ENCODE measurements around the gene GGTA1.

Gene GGTA1

GRCh38 chr9:121445986-121446385, 53.7 kb downstream of the GGTA1 start:
- H3K23ac ChIP-seq (ENCODE audit: low read depth, low read length, poor library complexity), result no peak overlapping the region
- WGBS, 2 donors (ENCODE audit: extremely low coverage in 2 of 2, insufficient read length in 2 of 2, insufficient replicate concordance in 1 of 2), result no CpG with 5 or more reads among the region's 3 CpGs
- H3K4me3 ChIP-seq (ENCODE audit: low read length in 2 of 2), result no peak overlapping the region
- no peak overlapping the region for H2BK15ac ChIP-seq (ENCODE audit: low read length)
- H3K4me1 ChIP-seq (ENCODE audit: control insufficient read depth in 2 of 2, insufficient read depth in 1 of 2, low read depth in 1 of 2, low read length in 2 of 2), result peaks cover 0 to 2% of the 10 kb centered on the region in 2 donors
- no peaks in the 10 kb centered on the region for H3K79me1 ChIP-seq (ENCODE audit: low read depth, low read length)
- no peak overlapping the region for H4K8ac ChIP-seq (ENCODE audit: low read depth, low read length)
- DNase-seq (ENCODE audit: low spot score), result no peak
- no peak overlapping the region for H2AFZ ChIP-seq (ENCODE audit: low read length)
- H3K27ac ChIP-seq (replicated peaks; ENCODE audit: low read length), result no peak overlapping the region
- H2BK5ac ChIP-seq (ENCODE audit: low read length), result no peak overlapping the region
- no peak overlapping the region for H3K18ac ChIP-seq (ENCODE audit: low read length)
- H3K27me3 ChIP-seq (ENCODE audit: control insufficient read depth in 3 of 3, insufficient read depth in 3 of 3, low read depth in 1 of 3, low read length in 3 of 3), result peaks cover 0 to 14% (median 0%) of the 10 kb centered on the region in 3 experiments
- no peaks in the 10 kb centered on the region for H3K36me3 ChIP-seq (replicated peaks in 1 of 2; ENCODE audit: control insufficient read depth in 2 of 2, insufficient read depth in 2 of 2, low read length in 2 of 2)
- no peak overlapping the region for H3K4ac ChIP-seq (ENCODE audit: low read length)
- no peak overlapping the region for H3K4me2 ChIP-seq (ENCODE audit: insufficient read depth, low read length, poor library complexity, severe bottlenecking)
- H3K14ac ChIP-seq (ENCODE audit: low read length), result no peak overlapping the region
- H3K9ac ChIP-seq (ENCODE audit: low read depth, low read length, poor library complexity), result no peak overlapping the region
- no peak overlapping the region for H2AK5ac ChIP-seq (ENCODE audit: low read depth, low read length)
- no peak overlapping the region for H4K91ac ChIP-seq (ENCODE audit: low read depth, low read length, poor library complexity)
- H2BK12ac ChIP-seq (ENCODE audit: low read length), result no peak overlapping the region
- H3K9me3 ChIP-seq (replicated peaks in 1 of 2; ENCODE audit: control insufficient read depth in 2 of 2, insufficient read depth in 1 of 2, low read depth in 1 of 2, low read length in 2 of 2), result no peaks in the 10 kb centered on the region
- no peak overlapping the region for H2BK120ac ChIP-seq (ENCODE audit: low read depth, low read length)

DNA sequence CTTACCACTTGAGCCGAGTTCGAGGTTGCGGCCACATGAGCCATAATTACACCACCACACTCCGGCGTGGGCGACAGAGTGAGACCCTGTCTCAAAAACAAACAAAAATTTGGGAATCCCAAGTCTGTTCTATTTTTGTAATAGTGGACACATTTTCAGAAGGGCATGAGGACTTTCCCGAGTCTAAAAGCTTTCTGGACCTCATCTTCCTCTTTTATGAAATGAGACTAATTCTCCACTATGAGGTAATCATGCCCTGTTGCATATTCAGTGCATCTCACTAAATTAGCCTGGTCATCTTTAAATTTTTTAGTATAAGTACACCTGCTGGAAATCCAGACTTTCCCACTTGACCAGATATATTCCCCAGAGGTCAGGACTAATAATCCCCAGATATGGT, 55.7 kb downstream of the GGTA1 start:
- Histone ChIP-seq H3K9me3 (replicated peaks in 1 of 2; ENCODE audit: control insufficient read depth in 2 of 2, insufficient read depth in 1 of 2, low read depth in 1 of 2, low read length in 2 of 2) (no peaks in the 10 kb centered on the region), H3K18ac (ENCODE audit: low read length) (no peak overlapping the region), H2BK5ac (ENCODE audit: low read length) (no peak overlapping the region), H3K4me2 (ENCODE audit: insufficient read depth, low read length, poor library complexity, severe bottlenecking) (no peak overlapping the region), H3K4me1 (ENCODE audit: control insufficient read depth in 2 of 2, insufficient read depth in 1 of 2, low read depth in 1 of 2, low read length in 2 of 2) (no peaks in the 10 kb centered on the region), H2BK15ac (ENCODE audit: low read length) (no peak overlapping the region), H2AFZ (ENCODE audit: low read length) (no peak overlapping the region), H3K36me3 (replicated peaks in 1 of 2; ENCODE audit: control insufficient read depth in 2 of 2, insufficient read depth in 2 of 2, low read length in 2 of 2) (no peaks in the 10 kb centered on the region), H3K14ac (ENCODE audit: low read length) (no peak overlapping the region), H2AK5ac (ENCODE audit: low read depth, low read length) (no peak overlapping the region), H2BK120ac (ENCODE audit: low read depth, low read length) (no peak overlapping the region), H4K91ac (ENCODE audit: low read depth, low read length, poor library complexity) (no peak overlapping the region), H3K79me1 (ENCODE audit: low read depth, low read length) (no peaks in the 10 kb centered on the region), H4K8ac (ENCODE audit: low read depth, low read length) (no peak overlapping the region), H3K4me3 (ENCODE audit: low read length in 2 of 2) (no peak overlapping the region), H3K27ac (replicated peaks; ENCODE audit: low read length) (no peak overlapping the region), H3K4ac (ENCODE audit: low read length) (no peak overlapping the region), H3K23ac (ENCODE audit: low read depth, low read length, poor library complexity) (no peak overlapping the region), H2BK12ac (ENCODE audit: low read length) (no peak overlapping the region), H3K9ac (ENCODE audit: low read depth, low read length, poor library complexity) (no peak overlapping the region), H3K27me3 (ENCODE audit: control insufficient read depth in 3 of 3, insufficient read depth in 3 of 3, low read depth in 1 of 3, low read length in 3 of 3) (peaks cover 0 to 18% (median 0%) of the 10 kb centered on the region in 3 experiments)
- WGBS, 2 donors (ENCODE audit: extremely low coverage in 2 of 2, insufficient read length in 2 of 2, insufficient replicate concordance in 1 of 2), result no CpG with 5 or more reads among the region's 7 CpGs
- no peak for DNase-seq (ENCODE audit: low spot score)

DNA sequence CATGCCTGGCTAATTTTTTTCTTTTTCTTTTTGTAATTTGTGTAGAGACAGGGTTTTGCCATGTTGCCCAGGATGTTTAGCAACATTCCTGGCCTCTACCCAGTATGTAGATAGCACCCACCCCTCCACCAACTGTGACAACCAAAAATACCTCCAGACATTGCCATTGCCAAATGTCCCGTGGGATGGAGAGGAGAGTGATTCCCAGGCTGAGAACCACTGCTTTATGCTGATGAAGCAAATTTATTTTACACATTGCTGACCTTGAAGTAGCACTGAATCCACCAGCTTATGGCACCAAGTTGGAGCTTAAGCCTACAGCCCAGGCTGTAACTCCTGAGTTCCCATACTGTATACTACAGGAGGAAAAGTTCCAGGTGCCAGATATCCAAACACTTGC, 58.5 kb downstream of the GGTA1 start:
- H3K27me3 ChIP-seq (ENCODE audit: control insufficient read depth in 3 of 3, insufficient read depth in 3 of 3, low read depth in 1 of 3, low read length in 3 of 3), result peaks cover 0 to 18% (median 0%) of the 10 kb centered on the region in 3 experiments
- H3K18ac ChIP-seq (ENCODE audit: low read length), result no peak overlapping the region
- H3K9ac ChIP-seq (ENCODE audit: low read depth, low read length, poor library complexity), result no peak overlapping the region
- no peak overlapping the region for H2AFZ ChIP-seq (ENCODE audit: low read length)
- H3K27ac ChIP-seq (replicated peaks; ENCODE audit: low read length), result no peak overlapping the region
- no peak overlapping the region for H4K91ac ChIP-seq (ENCODE audit: low read depth, low read length, poor library complexity)
- no peak overlapping the region for H3K23ac ChIP-seq (ENCODE audit: low read depth, low read length, poor library complexity)
- no peak for DNase-seq (ENCODE audit: low spot score)
- H3K4me1 ChIP-seq (ENCODE audit: control insufficient read depth in 2 of 2, insufficient read depth in 1 of 2, low read depth in 1 of 2, low read length in 2 of 2), result no peaks in the 10 kb centered on the region
- no peak overlapping the region for H2BK120ac ChIP-seq (ENCODE audit: low read depth, low read length)
- no peak overlapping the region for H2BK12ac ChIP-seq (ENCODE audit: low read length)
- H2AK5ac ChIP-seq (ENCODE audit: low read depth, low read length), result no peak overlapping the region
- H3K4me2 ChIP-seq (ENCODE audit: insufficient read depth, low read length, poor library complexity, severe bottlenecking), result no peak overlapping the region
- no CpG with 5 or more reads among the region's 1 CpG for WGBS, 2 donors (ENCODE audit: extremely low coverage in 2 of 2, insufficient read length in 2 of 2, insufficient replicate concordance in 1 of 2)
- H3K36me3 ChIP-seq (replicated peaks in 1 of 2; ENCODE audit: control insufficient read depth in 2 of 2, insufficient read depth in 2 of 2, low read length in 2 of 2), result no peaks in the 10 kb centered on the region
- no peak overlapping the region for H2BK5ac ChIP-seq (ENCODE audit: low read length)
- no peak overlapping the region for H2BK15ac ChIP-seq (ENCODE audit: low read length)
- no peak overlapping the region for H3K4ac ChIP-seq (ENCODE audit: low read length)
- no peak overlapping the region for H3K4me3 ChIP-seq (ENCODE audit: low read length in 2 of 2)
- H4K8ac ChIP-seq (ENCODE audit: low read depth, low read length), result no peak overlapping the region
- no peaks in the 10 kb centered on the region for H3K79me1 ChIP-seq (ENCODE audit: low read depth, low read length)
- no peak overlapping the region for H3K14ac ChIP-seq (ENCODE audit: low read length)
- no peaks in the 10 kb centered on the region for H3K9me3 ChIP-seq (replicated peaks in 1 of 2; ENCODE audit: control insufficient read depth in 2 of 2, insufficient read depth in 1 of 2, low read depth in 1 of 2, low read length in 2 of 2)

- H4K8ac ChIP-seq (ENCODE audit: low read depth, low read length), result no peak overlapping the region
- H3K4me2 ChIP-seq (ENCODE audit: insufficient read depth, low read length, poor library complexity, severe bottlenecking), result no peak overlapping the region
- no peaks in the 10 kb centered on the region for H3K36me3 ChIP-seq (replicated peaks in 1 of 2; ENCODE audit: control insufficient read depth in 2 of 2, insufficient read depth in 2 of 2, low read length in 2 of 2)
- H3K9ac ChIP-seq (ENCODE audit: low read depth, low read length, poor library complexity), result no peak overlapping the region
- no peak for DNase-seq (ENCODE audit: low spot score)
- no peak overlapping the region for H3K23ac ChIP-seq (ENCODE audit: low read depth, low read length, poor library complexity)
- no peak overlapping the region for H2BK15ac ChIP-seq (ENCODE audit: low read length)
- H3K27ac ChIP-seq (replicated peaks; ENCODE audit: low read length), result no peak overlapping the region
- WGBS, 2 donors (ENCODE audit: extremely low coverage in 2 of 2, insufficient read length in 2 of 2, insufficient replicate concordance in 1 of 2), result no CpG with 5 or more reads among the region's 8 CpGs
- no peak overlapping the region for H2BK5ac ChIP-seq (ENCODE audit: low read length)
- no peak overlapping the region for H2AK5ac ChIP-seq (ENCODE audit: low read depth, low read length)
- no peaks in the 10 kb centered on the region for H3K4me1 ChIP-seq (ENCODE audit: control insufficient read depth in 2 of 2, insufficient read depth in 1 of 2, low read depth in 1 of 2, low read length in 2 of 2)
- H3K18ac ChIP-seq (ENCODE audit: low read length), result no peak overlapping the region
- peaks cover 0 to 18% (median 0%) of the 10 kb centered on the region in 3 experiments for H3K27me3 ChIP-seq (ENCODE audit: control insufficient read depth in 3 of 3, insufficient read depth in 3 of 3, low read depth in 1 of 3, low read length in 3 of 3)
- H3K9me3 ChIP-seq (replicated peaks in 1 of 2; ENCODE audit: control insufficient read depth in 2 of 2, insufficient read depth in 1 of 2, low read depth in 1 of 2, low read length in 2 of 2), result no peaks in the 10 kb centered on the region
- H2BK120ac ChIP-seq (ENCODE audit: low read depth, low read length), result no peak overlapping the region
- no peak overlapping the region for H3K4me3 ChIP-seq (ENCODE audit: low read length in 2 of 2)
- H2BK12ac ChIP-seq (ENCODE audit: low read length), result no peak overlapping the region
- H3K4ac ChIP-seq (ENCODE audit: low read length), result no peak overlapping the region
- no peak overlapping the region for H4K91ac ChIP-seq (ENCODE audit: low read depth, low read length, poor library complexity)
- H2AFZ ChIP-seq (ENCODE audit: low read length), result no peak overlapping the region
- H3K14ac ChIP-seq (ENCODE audit: low read length), result no peak overlapping the region
- H3K79me1 ChIP-seq (ENCODE audit: low read depth, low read length), result no peaks in the 10 kb centered on the region
Measured at GRCh38 chr9:121439711-121440664, 59.7 kb downstream of the GGTA1 start.

All from neuronal stem cell (in vitro differentiated cells).